SKM-1 treated with dmso at 0.1 percent for 144 hours (cell line): Measurements from ENCODE around the gene GNAT1.
A peak's percentile ranks its signal among the peaks of the same experiment; 100 is the strongest.
"Not testable (repeated sequence)": the region's sequence is repeated elsewhere in the genome, so short reads cannot be mapped to it uniquely, and the experiment has no call there.

Experiments
- DNase-seq: peaks from one replicate; lab custom pipeline; 2025; ENCODE audit not compliant: unreplicated experiment; lab: John Stamatoyannopoulos, UW

Gene GNAT1

GRCh38 chr3:50237754-50238548 lies 46.5 kb downstream of the GNAT1 start:
- DNase-seq = peak; percentile 79

- no peak for DNase-seq
These were observed 47.2 kb downstream of the GNAT1 start for GRCh38 chr3:50238549-50239026.

- no peak for DNase-seq
These were observed 48.2 kb downstream of the GNAT1 start for GRCh38 chr3:50239649-50240048.

GRCh38 chr3:50241163-50241562 lies 49.8 kb downstream of the GNAT1 start:
- no peak for DNase-seq

- no peak for DNase-seq
These were observed 50.4 kb downstream of the GNAT1 start for GRCh38 chr3:50241713-50242380.

GRCh38 chr3:50242381-50242770 lies 51.0 kb downstream of the GNAT1 start:
- no peak for DNase-seq

- DNase-seq = peak; percentile 96
These were observed 51.6 kb downstream of the GNAT1 start for GRCh38 chr3:50242851-50243542.

GRCh38 chr3:50243543-50243895 lies 52.1 kb downstream of the GNAT1 start:
- no peak for DNase-seq

- DNase-seq = not testable (repeated sequence)
These were observed 53.4 kb downstream of the GNAT1 start for GRCh38 chr3:50244813-50245212.

- no peak for DNase-seq
These were observed 53.9 kb downstream of the GNAT1 start for GRCh38 chr3:50245251-50245745.

- peak; percentile 62 for DNase-seq
These were observed 54.6 kb downstream of the GNAT1 start for GRCh38 chr3:50245831-50246516.

GRCh38 chr3:50246517-50246954 lies 55.1 kb downstream of the GNAT1 start:
- DNase-seq = peak; percentile 81
